GM15510 (cell line): ENCODE measurements around the gene TNK1.

Source experiments
- POLR2A ChIP-seq: IDR thresholded peaks from 3 replicates; pipeline ENCODE4 v1.6.1; 2011; ENCODE audit warnings: borderline replicate concordance; ENCODE audit not compliant: insufficient read length; ENCODE audit errors: extremely low read depth

The TNK1 gene

DNA sequence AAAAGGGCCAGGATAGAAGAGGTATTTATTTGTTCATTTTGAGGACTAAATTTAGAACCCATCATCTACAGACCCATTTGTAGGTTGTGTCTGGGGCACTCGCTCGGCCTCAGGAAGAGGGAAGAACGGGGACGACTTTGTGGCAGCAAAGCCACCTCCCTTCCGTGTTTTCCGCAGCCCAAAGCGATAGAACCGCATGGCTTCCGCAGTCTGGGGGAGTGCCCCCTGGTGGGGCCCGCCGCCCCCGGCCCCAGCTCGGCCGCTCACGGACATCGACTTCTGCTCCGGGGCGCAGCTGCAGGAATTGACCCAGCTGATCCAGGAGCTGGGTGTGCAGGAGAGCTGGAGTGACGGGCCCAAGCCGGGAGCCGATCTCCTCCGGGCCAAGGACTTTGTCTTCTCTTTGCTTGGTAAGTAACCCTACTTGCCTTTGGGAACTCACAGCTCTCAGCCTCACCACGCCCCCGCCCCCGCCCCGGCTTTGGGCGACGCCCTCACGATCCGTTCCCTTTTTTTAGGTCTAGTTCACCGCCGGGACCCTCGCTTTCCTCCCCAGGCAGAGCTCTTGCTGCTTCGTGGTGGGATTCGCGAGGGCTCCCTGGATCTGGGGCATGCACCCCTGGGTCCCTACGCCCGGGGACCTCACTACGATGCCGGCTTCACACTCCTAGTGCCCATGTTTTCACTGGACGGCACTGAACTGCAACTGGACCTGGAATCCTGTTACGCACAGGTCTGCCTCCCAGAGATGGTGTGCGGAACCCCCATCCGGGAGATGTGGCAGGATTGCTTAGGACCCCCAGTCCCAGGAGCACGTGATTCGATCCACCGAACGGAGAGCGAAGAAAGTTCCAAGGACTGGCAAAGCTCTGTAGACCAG is 55.0 kb downstream of the TNK1 start:
- no peak for TF ChIP-seq POLR2A

- TF ChIP-seq POLR2A = no peak
Observed at GRCh38 chr17:7436556-7437368, 55.9 kb downstream of the TNK1 start.

DNA sequence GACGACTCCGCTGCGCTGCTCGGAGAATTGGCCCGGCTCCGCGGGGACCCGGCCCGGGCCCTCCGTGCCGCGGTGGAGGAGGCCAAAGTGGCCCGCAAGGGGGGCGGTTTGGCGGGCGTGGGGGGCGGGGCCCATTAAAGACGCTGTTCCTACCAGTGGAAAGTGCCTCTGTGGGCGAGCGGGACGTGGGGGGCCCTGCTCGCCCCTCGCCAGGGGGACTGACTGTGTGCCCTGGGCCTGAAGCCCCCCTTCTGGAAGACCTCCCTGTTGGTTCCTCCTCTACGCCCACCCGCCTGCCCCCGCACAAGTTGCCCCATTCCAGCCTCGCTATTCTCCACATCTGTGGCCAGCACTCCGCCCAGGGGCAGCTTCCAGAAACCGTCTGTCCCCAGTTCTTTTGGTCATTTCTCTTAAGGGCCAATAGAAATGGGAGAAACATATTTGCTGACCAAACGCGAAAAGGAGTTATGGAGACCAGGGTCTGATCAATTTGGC is 56.5 kb downstream of the TNK1 start:
- no peak for TF ChIP-seq POLR2A

DNA sequence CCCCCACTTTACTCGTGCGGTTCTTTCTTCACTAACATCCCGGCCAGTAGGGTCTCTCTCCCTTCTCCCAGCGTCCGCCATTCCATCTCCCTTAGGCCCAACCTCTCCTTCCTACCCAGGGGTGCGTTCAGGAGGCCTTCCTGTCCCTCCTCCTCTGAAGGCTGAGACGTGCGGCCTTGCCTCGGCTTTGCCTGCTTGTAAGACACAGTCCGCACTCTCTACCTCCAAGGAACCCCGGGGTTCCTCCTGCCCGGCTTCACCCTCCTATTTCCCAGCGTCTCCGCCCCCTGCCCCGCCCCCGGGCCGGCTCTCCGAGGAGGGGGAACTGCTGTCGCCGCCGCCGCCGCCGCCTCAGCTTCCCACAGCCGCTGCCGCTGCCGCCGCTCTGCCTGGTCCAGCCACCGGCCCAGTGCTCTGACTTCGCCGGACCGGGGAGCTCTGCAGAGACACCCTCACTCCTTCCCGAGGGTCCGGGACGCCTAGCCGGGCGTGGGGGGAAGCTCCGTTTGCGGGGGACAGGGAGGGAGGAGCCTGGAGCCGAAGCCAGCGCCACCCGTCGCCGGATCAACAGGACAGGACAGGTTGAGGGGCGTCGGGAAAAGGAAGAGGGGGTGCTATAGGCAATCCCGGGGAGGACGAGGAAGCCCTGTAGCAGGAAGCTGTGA is 57.2 kb downstream of the TNK1 start:
- TF ChIP-seq POLR2A = no peak

GRCh38 chr17:7438656-7439460 is 58.0 kb downstream of the TNK1 start:
- no peak for TF ChIP-seq POLR2A
